Tibial nerve (tissue), 4 donors: ENCODE results near the gene SETD2. TPM values are rescaled to one million over a fixed set of nuclear protein-coding genes. Genes with fewer than 3 reads are reported as not detected.

ENCODE experiments used
- DNase-seq, 2 donors: peaks; one replicate each; pipeline ENCODE4 v3.0.0-alpha.2; 2019; ENCODE audit warnings: low spot score in 2 of 2
- H3K27ac ChIP-seq, 4 donors: fragments of 200-600 bp; sonication (generic) in 3 of 4; one replicate each; pipeline ENCODE4 v1.5.1; 2017 to 2019; ENCODE audit warnings: mild to moderate bottlenecking in 1 of 4
- H3K27me3 ChIP-seq, 2 donors: fragments of 200-600 bp; sonication (generic) in 1 of 2; one replicate each; pipeline versions ENCODE4 v1.5.1 to v1.6.0; 2017 to 2019
- H3K36me3 ChIP-seq, 3 donors: fragments of 200-600 bp; sonication (generic); one replicate each; pipeline ENCODE4 v1.5.1; 2018 to 2019
- H3K4me1 ChIP-seq, 4 donors: fragments of 200-600 bp; sonication (generic) in 3 of 4; one replicate each; pipeline ENCODE4 v1.5.1; 2017 to 2019
- H3K4me3 ChIP-seq, 4 donors: fragments of 200-600 bp; sonication (generic) in 3 of 4; one replicate each; pipeline ENCODE4 v1.5.1; 2017 to 2019; ENCODE audit warnings: mild to moderate bottlenecking in 1 of 4, moderate library complexity in 1 of 4
- H3K9me3 ChIP-seq, 4 donors: fragments of 200-600 bp; sonication (generic) in 3 of 4; one replicate each; pipeline ENCODE4 v1.5.1; 2017 to 2019
- EP300 ChIP-seq, 2 donors: sonication (generic); formaldehyde crosslinking; IDR thresholded peaks; one replicate each; pipeline ENCODE4 v1.6.1; 2017; ENCODE audit warnings: antibody characterized with exemption in 2 of 2, mild to moderate bottlenecking in 1 of 2
- POLR2A ChIP-seq, 2 donors: fragments of 450-650 bp; IDR thresholded peaks; one replicate each; pipeline ENCODE4 v1.6.1; 2017; ENCODE audit warnings: antibody characterized with exemption in 2 of 2, mild to moderate bottlenecking in 2 of 2, moderate library complexity in 2 of 2
- WGBS, 2 donors: methylation state at CpG; one replicate each; pipeline ENCODE4 v1.1.5; 2018; 5-methylcytosine and 5-hydroxymethylcytosine counted together
- total RNA-seq, 4 donors: library from RNA; depleted of rRNA; stranded (reverse); fragments of >200 nt; gene quantifications; one replicate each; pipeline ENCODE4 v1.1.0, GENCODE V29; 2016
- TF ChIP-seq, protein P1 (sequence below), 5 experiments: fragments of 200-600 bp in 3 of 5; fragments of 450-650 bp in 2 of 5; sonication (generic) in 3 of 5; IDR thresholded peaks; one replicate each; pipeline ENCODE4 v1.5.1; 2016 to 2019; ENCODE audit warnings: antibody characterized with exemption in 5 of 5, mild to moderate bottlenecking in 3 of 5, moderate library complexity in 2 of 5

SETD2 gene
- total RNA-seq, 4 donors from 2014 or later, result 55.5 to 69.6 (median 64.7) TPM

DNA sequence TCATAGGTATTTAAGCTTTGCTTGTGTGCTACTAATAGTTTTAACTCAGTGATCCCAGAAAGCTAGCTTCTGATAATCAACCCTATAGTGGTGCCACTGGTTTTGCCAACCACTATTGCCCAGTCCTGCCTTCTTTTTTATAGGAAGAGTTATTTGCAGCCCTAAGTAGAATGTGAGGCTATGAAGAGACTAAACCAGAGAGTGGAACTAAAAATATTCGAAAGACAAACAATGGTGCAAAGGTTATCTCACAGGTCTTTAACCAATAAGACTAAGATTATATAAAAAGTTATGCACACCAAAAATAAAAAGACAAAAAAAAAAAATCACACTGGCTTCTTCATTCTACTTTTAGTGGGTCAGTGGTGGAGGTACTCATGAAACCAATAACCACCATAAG, 98.9 kb downstream of the SETD2 start:
- peaks cover 0 to 45% (median 0%) of the 10 kb centered on the region in 3 donors for H3K36me3 ChIP-seq
- H3K4me1 ChIP-seq, result no peaks in the 10 kb centered on the region
- H3K27me3 ChIP-seq, result no peaks in the 10 kb centered on the region
- TF ChIP-seq, protein P1, sequence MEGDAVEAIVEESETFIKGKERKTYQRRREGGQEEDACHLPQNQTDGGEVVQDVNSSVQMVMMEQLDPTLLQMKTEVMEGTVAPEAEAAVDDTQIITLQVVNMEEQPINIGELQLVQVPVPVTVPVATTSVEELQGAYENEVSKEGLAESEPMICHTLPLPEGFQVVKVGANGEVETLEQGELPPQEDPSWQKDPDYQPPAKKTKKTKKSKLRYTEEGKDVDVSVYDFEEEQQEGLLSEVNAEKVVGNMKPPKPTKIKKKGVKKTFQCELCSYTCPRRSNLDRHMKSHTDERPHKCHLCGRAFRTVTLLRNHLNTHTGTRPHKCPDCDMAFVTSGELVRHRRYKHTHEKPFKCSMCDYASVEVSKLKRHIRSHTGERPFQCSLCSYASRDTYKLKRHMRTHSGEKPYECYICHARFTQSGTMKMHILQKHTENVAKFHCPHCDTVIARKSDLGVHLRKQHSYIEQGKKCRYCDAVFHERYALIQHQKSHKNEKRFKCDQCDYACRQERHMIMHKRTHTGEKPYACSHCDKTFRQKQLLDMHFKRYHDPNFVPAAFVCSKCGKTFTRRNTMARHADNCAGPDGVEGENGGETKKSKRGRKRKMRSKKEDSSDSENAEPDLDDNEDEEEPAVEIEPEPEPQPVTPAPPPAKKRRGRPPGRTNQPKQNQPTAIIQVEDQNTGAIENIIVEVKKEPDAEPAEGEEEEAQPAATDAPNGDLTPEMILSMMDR (IDR thresholded peaks at IDR 0.05), result no peak
- no peak for TF ChIP-seq EP300 (IDR thresholded peaks at IDR 0.05)
- TF ChIP-seq POLR2A (IDR thresholded peaks at IDR 0.05), result no peak
- no peak overlapping the region for H3K4me3 ChIP-seq
- no peak overlapping the region for H3K27ac ChIP-seq
- H3K9me3 ChIP-seq, result no peaks in the 10 kb centered on the region
- 88 to 98% methylated on average over 1 of the region's 1 CpG for WGBS, 2 donors
- DNase-seq, result no peak

DNA sequence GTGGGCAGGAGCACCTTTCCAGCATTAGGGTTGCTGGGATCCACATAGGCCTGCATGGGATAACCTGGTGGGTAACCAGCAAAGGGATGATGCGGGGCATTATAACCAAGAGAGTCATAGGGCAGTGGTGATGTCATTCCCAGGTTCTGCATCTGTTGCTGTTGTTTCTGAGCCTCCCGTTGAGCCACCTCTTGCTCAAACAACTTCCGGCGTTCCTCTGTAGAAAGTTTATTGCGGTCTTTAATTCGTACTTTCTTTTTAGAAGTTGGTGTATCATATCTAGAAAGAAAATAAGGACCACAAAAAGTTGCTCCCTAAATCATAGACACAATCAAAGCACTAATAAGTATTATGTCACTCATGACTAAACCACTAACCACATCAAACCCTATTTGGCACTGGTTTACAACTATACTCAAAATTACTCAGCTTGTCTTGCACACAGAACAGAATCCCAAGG, 106.7 kb downstream of the SETD2 start:
- Histone ChIP-seq H3K27me3 (no peaks in the 10 kb centered on the region), H3K9me3 (no peaks in the 10 kb centered on the region), H3K36me3 (peaks cover 0 to 37% (median 0%) of the 10 kb centered on the region in 3 donors), H3K4me1 (peaks cover 0 to 11% (median 2%) of the 10 kb centered on the region in 4 donors), H3K4me3 (no peak overlapping the region), H3K27ac (no peak overlapping the region)
- TF ChIP-seq, protein P1 (IDR thresholded peaks at IDR 0.05), result no peak
- TF ChIP-seq EP300 (IDR thresholded peaks at IDR 0.05), result no peak
- DNase-seq, result no peak
- WGBS, 2 donors, result 93 to 94% methylated on average over 6 of the region's 6 CpGs

DNA sequence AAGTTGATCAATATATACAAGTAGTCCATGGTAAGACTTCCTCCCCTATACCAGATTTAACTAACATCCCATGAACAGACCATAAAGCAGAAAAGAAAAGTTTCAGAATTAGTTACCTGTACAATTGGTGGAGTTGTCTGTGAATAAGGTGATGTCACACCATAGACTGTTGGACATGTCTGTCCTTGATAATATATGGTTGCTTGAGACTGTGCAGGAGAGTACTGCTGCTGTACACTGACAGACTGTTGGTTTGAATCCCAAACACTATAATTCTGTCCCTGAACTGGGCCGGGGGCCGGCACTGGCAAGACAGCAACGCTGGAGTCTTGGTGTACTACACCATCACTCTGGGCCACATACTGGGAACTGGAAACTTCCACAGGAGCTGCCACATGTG, 107.2 kb downstream of the SETD2 start:
- Histone ChIP-seq H3K36me3 (peaks cover 0 to 39% (median 0%) of the 10 kb centered on the region in 3 donors), H3K27ac (no peak overlapping the region), H3K4me1 (peaks cover 0 to 11% (median 2%) of the 10 kb centered on the region in 4 donors), H3K27me3 (no peaks in the 10 kb centered on the region), H3K9me3 (no peaks in the 10 kb centered on the region), H3K4me3 (no peak overlapping the region)
- WGBS, 2 donors, result 89 to 95% methylated on average over 3 of the region's 3 CpGs
- no peak for DNase-seq
- TF ChIP-seq POLR2A (IDR thresholded peaks at IDR 0.05) (no peak), EP300 (IDR thresholded peaks at IDR 0.05) (no peak)
- TF ChIP-seq, protein P1 (IDR thresholded peaks at IDR 0.05), result no peak

DNA sequence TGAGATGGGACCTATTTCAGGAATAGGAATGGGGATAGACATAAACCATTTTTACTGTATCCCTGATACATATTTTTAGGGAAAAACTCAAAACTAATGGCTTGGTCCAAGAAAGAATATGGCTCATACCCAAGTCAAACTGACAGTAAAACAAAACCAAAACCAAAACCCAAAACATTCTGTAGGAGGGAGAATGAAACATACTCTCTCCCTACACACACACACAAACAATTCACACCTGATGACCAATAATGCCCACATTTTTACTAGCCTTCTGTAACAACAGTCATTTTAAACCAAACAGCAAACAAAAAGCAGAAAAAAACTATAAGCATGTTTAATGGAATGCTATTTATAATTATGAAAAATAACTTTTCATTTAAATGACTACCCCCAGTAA, 109.5 kb downstream of the SETD2 start:
- H3K36me3 ChIP-seq, result peaks cover 0 to 23% (median 0%) of the 10 kb centered on the region in 3 donors
- H3K27me3 ChIP-seq, result no peaks in the 10 kb centered on the region
- no peaks in the 10 kb centered on the region for H3K9me3 ChIP-seq
- no peak for DNase-seq
- TF ChIP-seq POLR2A (IDR thresholded peaks at IDR 0.05) (no peak), EP300 (IDR thresholded peaks at IDR 0.05) (no peak)
- TF ChIP-seq, protein P1 (IDR thresholded peaks at IDR 0.05), result no peak
- H3K27ac ChIP-seq, result no peak overlapping the region
- peaks cover 0 to 11% (median 2%) of the 10 kb centered on the region in 4 donors for H3K4me1 ChIP-seq
- H3K4me3 ChIP-seq, result no peak overlapping the region

DNA sequence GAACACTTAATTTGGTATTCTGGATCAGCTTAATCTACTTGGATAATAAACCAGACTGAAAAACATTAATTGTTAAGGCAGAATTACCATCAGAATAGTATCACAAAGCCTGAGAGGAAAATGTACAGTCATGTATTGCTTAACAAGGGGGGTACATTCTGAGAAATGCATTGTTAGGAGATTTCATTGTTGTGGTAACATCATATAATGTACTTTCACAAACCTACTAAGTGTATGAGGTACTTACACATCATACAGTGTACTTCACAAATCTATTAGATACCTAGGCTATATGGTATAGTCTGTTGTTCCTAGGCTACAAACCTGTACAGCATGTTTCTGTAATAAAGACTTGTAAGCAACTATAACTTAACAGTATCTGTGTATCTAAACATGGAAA, 116.2 kb downstream of the SETD2 start:
- Histone ChIP-seq H3K4me1 (peaks cover 0 to 4% (median 0%) of the 10 kb centered on the region in 4 donors), H3K27ac (no peak overlapping the region), H3K4me3 (no peak overlapping the region), H3K9me3 (no peaks in the 10 kb centered on the region), H3K36me3 (peaks cover 0 to 39% (median 0%) of the 10 kb centered on the region in 3 donors), H3K27me3 (no peaks in the 10 kb centered on the region)
- TF ChIP-seq POLR2A (IDR thresholded peaks at IDR 0.05) (no peak), EP300 (IDR thresholded peaks at IDR 0.05) (no peak)
- TF ChIP-seq, protein P1 (IDR thresholded peaks at IDR 0.05), result no peak
- DNase-seq, result no peak
